H9 (cell line): ENCODE data around the gene DTX3L. TPM values are rescaled to one million over a fixed set of nuclear protein-coding genes. Genes with fewer than 3 reads are reported as not detected.

Source experiments
- DNase-seq: peaks from one replicate; pipeline ENCODE4 v3.0.0-alpha.2; 2017
- H2AFZ ChIP-seq: one replicate; pipeline ENCODE4 v1.6.1; 2013; ENCODE audit warnings: mild to moderate bottlenecking, low read length, control low read depth, moderate library complexity
- H2AK5ac ChIP-seq: 2 replicates; pipeline ENCODE4 v1.6.1; 2013; ENCODE audit warnings: low read length, control low read depth, mixed read lengths; ENCODE audit not compliant: insufficient read length
- H2BK120ac ChIP-seq: one replicate; pipeline ENCODE4 v1.6.1; 2013; ENCODE audit warnings: low read depth, mild to moderate bottlenecking, low read length, control low read depth, inconsistent platforms; ENCODE audit not compliant: poor library complexity, severe bottlenecking
- H2BK12ac ChIP-seq: 2 replicates; pipeline ENCODE4 v1.6.1; 2013; ENCODE audit warnings: low read length, control low read depth, mixed read lengths, low read depth; ENCODE audit not compliant: insufficient read length
- H2BK15ac ChIP-seq: 2 replicates; pipeline ENCODE4 v1.6.1; 2013; ENCODE audit warnings: low read depth, low read length, control low read depth
- H2BK20ac ChIP-seq: one replicate; pipeline ENCODE4 v1.6.1; 2013; ENCODE audit warnings: low read depth, mild to moderate bottlenecking, low read length, control low read depth, inconsistent platforms; ENCODE audit not compliant: poor library complexity, severe bottlenecking
- H2BK5ac ChIP-seq: 2 replicates; pipeline ENCODE4 v1.6.1; 2013; ENCODE audit warnings: low read length, control low read depth, mixed read lengths; ENCODE audit not compliant: insufficient read length
- H3K14ac ChIP-seq: 2 replicates; pipeline ENCODE4 v1.6.1; 2013; ENCODE audit warnings: low read length, control low read depth; ENCODE audit not compliant: insufficient read depth
- H3K18ac ChIP-seq: 2 replicates; pipeline ENCODE4 v1.6.1; 2013; ENCODE audit warnings: low read depth, mild to moderate bottlenecking, mixed read lengths, low read length, control low read depth; ENCODE audit not compliant: insufficient read length
- H3K23ac ChIP-seq: 2 replicates; pipeline ENCODE4 v1.6.1; 2013; ENCODE audit warnings: low read length, control low read depth, mixed read lengths, low read depth; ENCODE audit not compliant: insufficient read length
- H3K23me2 ChIP-seq: 2 replicates; pipeline ENCODE4 v1.6.1; 2013; ENCODE audit warnings: low read depth, mild to moderate bottlenecking, mixed read lengths, low read length, control low read depth; ENCODE audit not compliant: insufficient read length, poor library complexity, severe bottlenecking
- H3K27ac ChIP-seq: 2 replicates; pipeline ENCODE4 v1.5.1; 2013; ENCODE audit warnings: low read length, control low read depth, mixed read lengths, low read depth; ENCODE audit not compliant: insufficient read length
- H3K27me3 ChIP-seq: 2 replicates; pipeline ENCODE4 v1.6.1; 2013; ENCODE audit warnings: low read length, control low read depth, inconsistent platforms; ENCODE audit not compliant: insufficient read depth
- H3K4ac ChIP-seq: 2 replicates; pipeline ENCODE4 v1.6.1; 2013; ENCODE audit warnings: low read depth, mild to moderate bottlenecking, control low read depth, inconsistent platforms, low read length, moderate library complexity
- H3K4me1 ChIP-seq: 2 replicates; pipeline ENCODE4 v1.6.1; 2013; ENCODE audit warnings: low read length, control low read depth, inconsistent platforms; ENCODE audit not compliant: insufficient read depth
- H3K4me2 ChIP-seq: 2 replicates; pipeline ENCODE4 v1.6.1; 2013; ENCODE audit warnings: low read length, control low read depth, mixed read lengths; ENCODE audit not compliant: insufficient read length, insufficient read depth
- H3K56ac ChIP-seq: 2 replicates; pipeline ENCODE4 v1.6.1; 2013; ENCODE audit warnings: low read depth, mild to moderate bottlenecking, mixed read lengths, low read length, control low read depth; ENCODE audit not compliant: insufficient read length
- H3K79me1 ChIP-seq: 2 replicates; pipeline ENCODE4 v1.6.1; 2013; ENCODE audit warnings: low read depth, mild to moderate bottlenecking, moderate library complexity, low read length, control low read depth, inconsistent platforms; ENCODE audit not compliant: insufficient read depth, poor library complexity, severe bottlenecking
- H3K79me2 ChIP-seq: 2 replicates; pipeline ENCODE4 v1.6.1; 2013; ENCODE audit warnings: low read length, control low read depth, inconsistent platforms; ENCODE audit not compliant: insufficient read depth
- H3K9ac ChIP-seq: 2 replicates; pipeline ENCODE4 v1.6.1; 2013; ENCODE audit warnings: low read length, control low read depth, mixed read lengths; ENCODE audit not compliant: insufficient read length; ENCODE audit errors: extremely low read depth
- H3K9me3 ChIP-seq: one replicate; pipeline ENCODE4 v1.6.1; 2013; ENCODE audit warnings: low read depth, low read length, inconsistent platforms; ENCODE audit not compliant: control insufficient read depth
- H3T11ph ChIP-seq: one replicate; pipeline ENCODE4 v1.6.1; 2013; ENCODE audit warnings: mild to moderate bottlenecking, low read length, control low read depth, inconsistent platforms
- H4K20me1 ChIP-seq: one replicate; pipeline ENCODE4 v1.6.1; 2013; ENCODE audit not compliant: control insufficient read depth, insufficient read length, insufficient read depth
- H4K5ac ChIP-seq: 2 replicates; pipeline ENCODE4 v1.6.1; 2013; ENCODE audit warnings: low read depth, mild to moderate bottlenecking, mixed read lengths, low read length, control low read depth; ENCODE audit not compliant: insufficient read length
- H4K8ac ChIP-seq: replicated peaks from 2 replicates; pipeline ENCODE4 v1.6.1; 2013; ENCODE audit warnings: low read length, control low read depth, mixed read lengths, low read depth; ENCODE audit not compliant: insufficient read length
- H4K91ac ChIP-seq: 2 replicates; pipeline ENCODE4 v1.6.1; 2013; ENCODE audit warnings: low read depth, mild to moderate bottlenecking, moderate library complexity, mixed read lengths, low read length, control low read depth; ENCODE audit not compliant: insufficient read length
- H3K27ac Mint-ChIP-seq, 3 experiments: 2 replicates in 2 of 3; 3 replicates in 1 of 3; pipeline ENCODE4 v1.8.0; 2020 to 2021; ENCODE audit warnings: mixed read lengths in 3 of 3, mild to moderate bottlenecking in 1 of 3, moderate library complexity in 1 of 3
- H3K27me3 Mint-ChIP-seq: 2 replicates; pipeline ENCODE4 v1.8.0; 2021; ENCODE audit warnings: low read depth, mild to moderate bottlenecking, moderate library complexity, mixed read lengths
- H3K36me3 Mint-ChIP-seq, 3 experiments: 2 replicates in 2 of 3; 3 replicates in 1 of 3; pipeline ENCODE4 v1.8.0; 2020 to 2021; ENCODE audit warnings: low read depth in 3 of 3, mixed read lengths in 3 of 3; ENCODE audit not compliant: insufficient read depth in 1 of 3
- H3K4me1 Mint-ChIP-seq, 2 experiments: 2 replicates each; pipeline ENCODE4 v1.8.0; 2020; ENCODE audit warnings: mixed read lengths in 2 of 2
- H3K4me3 Mint-ChIP-seq, 2 experiments: 2 replicates in 1 of 2; 3 replicates in 1 of 2; pipeline ENCODE4 v1.8.0; 2020 to 2021; ENCODE audit warnings: mild to moderate bottlenecking in 2 of 2, mixed read lengths in 2 of 2, moderate library complexity in 1 of 2
- H3K9me3 Mint-ChIP-seq, 2 experiments: 2 replicates in 1 of 2; 3 replicates in 1 of 2; pipeline ENCODE4 v1.8.0; 2020; ENCODE audit warnings: mild to moderate bottlenecking in 2 of 2, mixed read lengths in 2 of 2, moderate library complexity in 1 of 2
- CTCF ChIP-seq: fragments of 200-600 bp; sonication (generic); conservative IDR thresholded peaks from 3 replicates; pipeline ENCODE4 v1.8.0; 2021; ENCODE audit warnings: antibody characterized with exemption, mild to moderate bottlenecking
- WGBS: extraction: QIAGEN DNeasy Blood & Tissue Kit; methylation state at CpG from one replicate; pipeline ENCODE4 v1.1.7; 2013; ENCODE audit warnings: missing lambda C conversion rate, low lambda C conversion rate, mixed read lengths; ENCODE audit not compliant: insufficient read length; ENCODE audit errors: extremely low coverage; 5-methylcytosine and 5-hydroxymethylcytosine counted together
- total RNA-seq: library from RNA; stranded (reverse); gene quantifications from 2 replicates; pipeline ENCODE4 v1.2.1, GENCODE V29; 2021

The DTX3L gene
- total RNA-seq, 1 experiment from 2014 or later: 7.5 TPM

- Histone ChIP-seq H3K4me2 (no peak overlapping the region), H3K4ac (no peak overlapping the region), H3K14ac (no peak overlapping the region), H4K5ac (no peak overlapping the region), H3K4me1 (0 out of 2 replicates have a peak, but pooled peaks cover under 1% of the 10 kb centered on the region), H2BK12ac (no peak overlapping the region), H3K9ac (no peak overlapping the region), H2BK5ac (no peak overlapping the region), H4K91ac (no peak overlapping the region), H3K27ac (no peak overlapping the region), H3K27me3 (no peaks in the 10 kb centered on the region), H2BK15ac (no peak overlapping the region), H2BK20ac (no peak overlapping the region), H3K18ac (no peak overlapping the region), H3K23me2 (no peaks in the 10 kb centered on the region), H3K56ac (no peak overlapping the region), H4K20me1 (no peaks in the 10 kb centered on the region), H2BK120ac (no peak overlapping the region), H2AK5ac (no peak overlapping the region), H2AFZ (no peak overlapping the region), H3K9me3 (no peaks in the 10 kb centered on the region), H3T11ph (no peak overlapping the region), H3K79me1 (no peaks in the 10 kb centered on the region), H3K79me2 (no peaks in the 10 kb centered on the region), H3K23ac (no peak overlapping the region), H4K8ac (no peak overlapping the region)
- Mint-ChIP-seq H3K4me3 (no peak overlapping the region), H3K27ac (no peak overlapping the region), H3K9me3 (no peaks in the 10 kb centered on the region; a peak in 1 of 5 replicates), H3K27me3 (peaks cover 6% of the 10 kb centered on the region), H3K4me1 (peaks cover 12 to 14% of the 10 kb centered on the region in 2 experiments), H3K36me3 (no peaks in the 10 kb centered on the region)
- TF ChIP-seq CTCF: no peak
- no peak for DNase-seq
- WGBS: no CpG with 5 or more reads among the region's 4 CpGs
Observed at GRCh38 chr3:122620399-122620798, 56.3 kb downstream of the DTX3L start.
